Measurements from ENCODE around the gene SLC10A6. TPM values are rescaled to one million over a fixed set of nuclear protein-coding genes. Genes with fewer than 3 reads are reported as not detected.

Gene SLC10A6
- total RNA-seq, 1 donor from 2014 or later, result not detected

- no peak overlapping the region for H3K9ac ChIP-seq
- H3K27me3 ChIP-seq, result no peaks in the 10 kb centered on the region
- no peaks in the 10 kb centered on the region for H3K9me3 Mint-ChIP-seq
- no peaks in the 10 kb centered on the region for H3K4me1 Mint-ChIP-seq
- no peak overlapping the region for H3K27ac Mint-ChIP-seq
- no peaks in the 10 kb centered on the region for H4K20me1 ChIP-seq (ENCODE audit: low read depth)
- peaks cover 57% of the 10 kb centered on the region for H3K36me3 ChIP-seq
- H3K4me2 ChIP-seq, result no peak overlapping the region
- H3F3A ChIP-seq (ENCODE audit: low read depth), result peaks cover 17% of the 10 kb centered on the region
- H2AFZ ChIP-seq (replicated peaks), result no peak overlapping the region
- H3K36me3 Mint-ChIP-seq, result peaks cover 44% of the 10 kb centered on the region
- no peak for TF ChIP-seq CTCF (IDR thresholded peaks at IDR 0.05)
- TF ChIP-seq EZH2phosphoT487 (IDR thresholded peaks at IDR 0.05), result no peak
- TF ChIP-seq EZH2 (IDR thresholded peaks at IDR 0.05), result no peak
- no peaks in the 10 kb centered on the region for H3K79me2 ChIP-seq (ENCODE audit: low read depth)
- H3K9me3 ChIP-seq (ENCODE audit: low read depth), result no peaks in the 10 kb centered on the region
- H3K4me1 ChIP-seq, result no peaks in the 10 kb centered on the region
- no peaks in the 10 kb centered on the region for H3K27me3 Mint-ChIP-seq (ENCODE audit: insufficient read depth, low read depth)
- H3K4me3 Mint-ChIP-seq, result no peak overlapping the region
- H3K27ac ChIP-seq, result no peak overlapping the region
- DNase-seq (ENCODE audit: low spot score), result no peak
- H3K4me3 ChIP-seq, result no peak overlapping the region
Measured at GRCh38 chr4:86778175-86778574, 71.0 kb downstream of the SLC10A6 start.

- H4K20me1 ChIP-seq (ENCODE audit: low read depth), result peaks cover 3% of the 10 kb centered on the region
- no peaks in the 10 kb centered on the region for H3K27me3 ChIP-seq
- no peaks in the 10 kb centered on the region for H3K9me3 ChIP-seq (ENCODE audit: low read depth)
- H3K9ac ChIP-seq, result no peak overlapping the region
- H3K27me3 Mint-ChIP-seq (ENCODE audit: insufficient read depth, low read depth), result no peaks in the 10 kb centered on the region
- H3K4me3 Mint-ChIP-seq, result no peak overlapping the region
- H3K9me3 Mint-ChIP-seq, result no peaks in the 10 kb centered on the region
- H2AFZ ChIP-seq (replicated peaks), result no peak overlapping the region
- no peak overlapping the region for H3K4me2 ChIP-seq
- peaks cover 50% of the 10 kb centered on the region for H3K36me3 Mint-ChIP-seq
- H3F3A ChIP-seq (ENCODE audit: low read depth), result peaks cover 13% of the 10 kb centered on the region
- no peak for TF ChIP-seq EZH2phosphoT487 (IDR thresholded peaks at IDR 0.05)
- no peak for TF ChIP-seq EZH2 (IDR thresholded peaks at IDR 0.05)
- TF ChIP-seq CTCF (IDR thresholded peaks at IDR 0.05), result no peak
- DNase-seq (ENCODE audit: low spot score), result no peak
- H3K4me3 ChIP-seq, result no peak overlapping the region
- no peaks in the 10 kb centered on the region for H3K79me2 ChIP-seq (ENCODE audit: low read depth)
- no peak overlapping the region for H3K27ac ChIP-seq
- no peak overlapping the region for H3K27ac Mint-ChIP-seq
- peaks cover 56% of the 10 kb centered on the region for H3K36me3 ChIP-seq
- no peaks in the 10 kb centered on the region for H3K4me1 Mint-ChIP-seq
- H3K4me1 ChIP-seq, result no peaks in the 10 kb centered on the region
Measured at GRCh38 chr4:86775061-86775460, 74.1 kb downstream of the SLC10A6 start.

Other genes starting within 250 kb of the SLC10A6 start
- gene C4orf36, start 43.0 kb upstream of the SLC10A6 start, total RNA-seq (ENCODE audit: low replicate concordance), result 5.7 and 8.6 TPM in 2 replicates
- 25.5 and 29.0 TPM in 2 replicates for gene AFF1, start 85.6 kb upstream of the SLC10A6 start, total RNA-seq (ENCODE audit: low replicate concordance)

Data from neural progenitor cell (in vitro differentiated cells).